Fibroblast of the aortic adventitia (primary cell): Measurements from ENCODE around the gene TTC19. TPM values are rescaled to one million over a fixed set of nuclear protein-coding genes. Genes with fewer than 3 reads are reported as not detected.

Source experiments
- total RNA-seq: library from RNA; depleted of rRNA; stranded (reverse); fragments of >200 nt; gene quantifications from 2 replicates; pipeline ENCODE4 v1.2.3, GENCODE V29; 2012; ENCODE audit warnings: low replicate concordance

Gene TTC19
- total RNA-seq, 1 donor, result 21.4 TPM

Other genes with a start within 250 kb of the TTC19 start
- 0.90 and 19.3 TPM in 2 replicates for gene ADORA2B, start 54.7 kb upstream of the TTC19 start, total RNA-seq
- 17.3 and 26.2 TPM in 2 replicates for gene ZSWIM7, start 120 bp upstream of the TTC19 start, total RNA-seq
- 117 and 139 TPM in 2 replicates for gene NCOR1, start 215.7 kb downstream of the TTC19 start, total RNA-seq
- 13.8 and 23.3 TPM in 2 replicates for gene PIGL, start 217.4 kb downstream of the TTC19 start, total RNA-seq